Endothelial cell of umbilical vein (primary cell): ENCODE results near the gene STRN. TPM values are rescaled to one million over a fixed set of nuclear protein-coding genes. Genes with fewer than 3 reads are reported as not detected.

Source experiments
- BruUV-seq: library from RNA; stranded (reverse); fragments of 400-500 nt; replicated peaks from 2 replicates; lab custom pipeline; 2021; lab: Mats Ljungman, UMichigan
- CTCF ChIA-PET: fragments of 300-600, 350-600 bp; sonication (Branson Sonifier 250); formaldehyde crosslinking; loops from one replicate; lab custom pipeline; 2021; ENCODE audit warnings: antibody characterized with exemption, inconsistent platforms; lab: Charles Lee
- POLR2A ChIA-PET: fragments of 300-600, 350-600 bp; sonication (Branson Sonifier 250); formaldehyde crosslinking; loops from one replicate; lab custom pipeline; 2021; ENCODE audit warnings: antibody characterized with exemption, inconsistent platforms; lab: Charles Lee
- DNase-seq: peaks from one replicate; pipeline ENCODE4 v3.0.0-alpha.2; 2011; ENCODE audit warnings: low read depth, low spot score
- FAIRE-seq: peaks from 2 replicates; lab custom pipeline; 2011; peaks lifted over from hg19 to GRCh38; lab: Jason Lieb, UNC
- H2AFZ ChIP-seq: 2 replicates; pipeline ENCODE4 v1.6.0; 2012; ENCODE audit warnings: low read depth, low read length, control low read depth, inconsistent platforms
- H3K27ac ChIP-seq: 2 replicates; pipeline ENCODE4 v1.5.1; 2011; ENCODE audit warnings: low read depth, mild to moderate bottlenecking, control low read depth, low read length, moderate library complexity; ENCODE audit not compliant: insufficient read depth
- H3K27me3 ChIP-seq, 2 experiments: 2 replicates each; pipeline versions ENCODE4 v1.6.0 to v1.6.1; 2011; ENCODE audit warnings: low read length in 2 of 2, mixed read lengths in 1 of 2; ENCODE audit not compliant: control insufficient read depth in 2 of 2, insufficient read depth in 2 of 2
- H3K36me3 ChIP-seq, 2 experiments: 2 replicates in 1 of 2; 3 replicates in 1 of 2; pipeline ENCODE4 v1.5.1; 2011; ENCODE audit warnings: low read length in 2 of 2, mild to moderate bottlenecking in 1 of 2, moderate library complexity in 1 of 2; ENCODE audit not compliant: control insufficient read depth in 2 of 2, insufficient read depth in 2 of 2; ENCODE audit errors: extremely low read depth in 1 of 2
- H3K4me1 ChIP-seq: 3 replicates; pipeline ENCODE4 v1.5.1; 2011; ENCODE audit warnings: mild to moderate bottlenecking, low read length; ENCODE audit not compliant: control insufficient read depth, insufficient read depth; ENCODE audit errors: extremely low read depth
- H3K4me2 ChIP-seq: 2 replicates; pipeline ENCODE4 v1.6.1; 2011; ENCODE audit warnings: low read length, control low read depth, mixed read lengths; ENCODE audit not compliant: insufficient read depth
- H3K4me3 ChIP-seq, 3 experiments: fragments of 200-600 bp in 1 of 3; sonication (generic), shearing (Covaris generic) in 1 of 3; replicated peaks in 1 of 3; 2 replicates each; pipeline ENCODE4 v1.5.1; 2011 to 2016; ENCODE audit warnings: control low read depth in 3 of 3, low read length in 3 of 3, mild to moderate bottlenecking in 2 of 3, inconsistent platforms in 1 of 3, low read depth in 1 of 3, moderate library complexity in 1 of 3; ENCODE audit not compliant: insufficient read depth in 1 of 3
- H3K79me2 ChIP-seq: 2 replicates; pipeline ENCODE4 v1.6.0; 2012; ENCODE audit warnings: low read length, inconsistent platforms; ENCODE audit not compliant: control insufficient read depth, insufficient read depth
- H3K9ac ChIP-seq: replicated peaks from 2 replicates; pipeline ENCODE3; 2011; ENCODE audit warnings: low read length, control low read depth; ENCODE audit not compliant: insufficient read depth; ENCODE audit errors: extremely low read depth
- H3K9me1 ChIP-seq: replicated peaks from 3 replicates; pipeline ENCODE4 v1.6.0; 2011; ENCODE audit warnings: mild to moderate bottlenecking, low read length; ENCODE audit not compliant: control insufficient read depth, insufficient read depth; ENCODE audit errors: extremely low read depth
- H3K9me3 ChIP-seq: replicated peaks from 2 replicates; pipeline ENCODE4 v1.5.1; 2012; ENCODE audit warnings: low read length, inconsistent platforms; ENCODE audit not compliant: control insufficient read depth, insufficient read depth
- H4K20me1 ChIP-seq: replicated peaks from 2 replicates; pipeline ENCODE3; 2011; ENCODE audit warnings: mild to moderate bottlenecking, low read length; ENCODE audit not compliant: control insufficient read depth, insufficient read depth; ENCODE audit errors: extremely low read depth
- CTCF ChIP-seq, 2 donors: IDR thresholded peaks; 1 replicate in 1 of 2; 2 replicates in 1 of 2; pipeline ENCODE4 v1.5.1; 2011; ENCODE audit warnings: low read length in 2 of 2, mild to moderate bottlenecking in 2 of 2, moderate library complexity in 2 of 2, control low read depth in 1 of 2, inconsistent platforms in 1 of 2, low read depth in 1 of 2; ENCODE audit not compliant: insufficient read depth in 1 of 2; ENCODE audit errors: extremely low read depth in 1 of 2
- EZH2 ChIP-seq: IDR thresholded peaks from 2 replicates; pipeline ENCODE4 v1.6.1; 2012; ENCODE audit warnings: borderline replicate concordance, low read depth, mild to moderate bottlenecking, moderate library complexity, low read length, inconsistent platforms; ENCODE audit not compliant: severe bottlenecking
- FOS ChIP-seq: IDR thresholded peaks from 2 replicates; pipeline ENCODE4 v1.6.1; 2011; ENCODE audit warnings: mild to moderate bottlenecking, low read length, moderate library complexity, borderline replicate concordance; ENCODE audit not compliant: insufficient read depth
- GATA2 ChIP-seq: IDR thresholded peaks from 2 replicates; pipeline ENCODE4 v1.7.0; 2011; ENCODE audit warnings: low read depth, mild to moderate bottlenecking, moderate library complexity, mixed read lengths, low read length; ENCODE audit not compliant: insufficient read length, insufficient read depth
- JUN ChIP-seq: IDR thresholded peaks from 2 replicates; pipeline ENCODE4 v1.6.1; 2011; ENCODE audit warnings: borderline replicate concordance, low read depth; ENCODE audit not compliant: insufficient read length, insufficient read depth
- MAX ChIP-seq: IDR thresholded peaks from 2 replicates; pipeline ENCODE4 v1.6.1; 2011; ENCODE audit not compliant: insufficient read depth, insufficient read length
- MYC ChIP-seq: IDR thresholded peaks from one replicate; pipeline ENCODE4 v1.6.1; 2011; ENCODE audit warnings: mild to moderate bottlenecking, low read depth, low read length
- POLR2A ChIP-seq: IDR thresholded peaks from 2 replicates; pipeline ENCODE4 v1.6.1; 2012; ENCODE audit warnings: low read depth, mild to moderate bottlenecking, control low read depth, low read length
- POLR2AphosphoS5 ChIP-seq: IDR thresholded peaks from 2 replicates; pipeline ENCODE4 v1.6.1; 2012; ENCODE audit warnings: low read depth, mild to moderate bottlenecking, control low read depth, low read length, moderate library complexity; ENCODE audit not compliant: insufficient read depth
- dilution Hi-C: fragments of 300-500 bp; cut with MboI; formaldehyde crosslinking; loops from one replicate; pipeline ENCODE4 v1.15.0; 2019; ENCODE audit warnings: low sequenced_read_pairs; ENCODE audit not compliant: extremely low pct_ligation_motif_present
- intact Hi-C: fragments of 100-400 bp; cut with micrococcal nuclease; formaldehyde crosslinking; loops from one replicate; pipeline ENCODE4 v1.10.0; 2022
- polyA plus RNA-seq, 4 experiments: library from polyadenylated mRNA; depleted of rRNA in 3 of 4; stranded (reverse) in 3 of 4; unstranded in 1 of 4; fragments of >200 nt; gene quantifications; 2 replicates each; pipeline versions ENCODE4 v1.2.1 to v1.2.3, GENCODE V29; 2011 to 2012; ENCODE audit warnings: missing spikeins in 1 of 4
- total RNA-seq: library from RNA; stranded (reverse); gene quantifications from 2 replicates; pipeline ENCODE4 v1.2.3, GENCODE V29; 2021

Gene STRN
- total and polyA plus RNA-seq, 2 donors (not counting 3 experiments of a cell fraction or from before 2014, with no cell fraction given): 6.7 to 33.4 TPM

GRCh38 chr2:36954977-36955607, 11.2 kb downstream of the STRN start:
- Histone ChIP-seq H2AFZ (no peak overlapping the region), H3K4me3 (no peak overlapping the region), H3K27me3 (no peaks in the 10 kb centered on the region), H3K4me2 (no peak overlapping the region), H3K4me1 (peaks cover 24% of the 10 kb centered on the region), H3K27ac (no peak overlapping the region), H3K79me2 (peaks cover 58% of the 10 kb centered on the region), H3K36me3 (no peaks in the 10 kb centered on the region), H3K9me1 (no peaks in the 10 kb centered on the region), H3K9me3 (no peaks in the 10 kb centered on the region), H4K20me1 (no peaks in the 10 kb centered on the region), H3K9ac (no peak overlapping the region)
- DNase-seq (no peak), FAIRE-seq (no peak)
- dilution Hi-C loops (no loop called here), intact Hi-C loops (no loop called here)
- no peak for TF ChIP-seq GATA2
- TF ChIP-seq JUN: no peak
- no peak for TF ChIP-seq EZH2
- no peak for TF ChIP-seq MYC
- no peak for TF ChIP-seq POLR2AphosphoS5
- TF ChIP-seq CTCF (IDR thresholded peaks at IDR 0.05; ENCODE audit: extremely low read depth in 1 of 2, insufficient read depth in 1 of 2, low read depth in 1 of 2, low read length in 2 of 2): no peak
- no peak for TF ChIP-seq POLR2A
- TF ChIP-seq MAX: no peak
- no peak for TF ChIP-seq FOS
- ChIA-PET CTCF (interaction anchor here (1.1 kb wide), 1 partner anchor 43 kb away, joined by 3 read pairs; no protein-coding TSS in a partner anchor), POLR2A (interaction anchor here (0.6 kb wide), 1 partner anchor 124 kb away, joined by 3 read pairs; no protein-coding TSS in a partner anchor)
- BruUV-seq: no TSS peak
